Neural crest cell (in vitro differentiated cells): ENCODE data around the gene RASD1. TPM values are rescaled to one million over a fixed set of nuclear protein-coding genes. Genes with fewer than 3 reads are reported as not detected.

Source experiments
- DNase-seq: peaks from one replicate; pipeline ENCODE4 v3.0.0; 2021; ENCODE audit warnings: low read depth, mixed read lengths, low spot score
- H3K27ac Mint-ChIP-seq: one replicate; pipeline ENCODE4 v1.8.0; 2021; ENCODE audit warnings: mild to moderate bottlenecking, mixed read lengths; ENCODE audit not compliant: unreplicated experiment
- H3K27me3 Mint-ChIP-seq: 2 replicates; pipeline ENCODE4 v1.8.0; 2021; ENCODE audit warnings: low read depth, mild to moderate bottlenecking, mixed read lengths
- H3K36me3 Mint-ChIP-seq: 2 replicates; pipeline ENCODE4 v1.8.0; 2021; ENCODE audit warnings: low read depth, mild to moderate bottlenecking, mixed read lengths
- H3K4me1 Mint-ChIP-seq: 2 replicates; pipeline ENCODE4 v1.8.0; 2021; ENCODE audit warnings: mixed read lengths
- H3K4me3 Mint-ChIP-seq: one replicate; pipeline ENCODE4 v1.8.0; 2021; ENCODE audit warnings: mild to moderate bottlenecking, mixed read lengths
- H3K9me3 Mint-ChIP-seq: 2 replicates; pipeline ENCODE4 v1.8.0; 2021; ENCODE audit warnings: mixed read lengths
- total RNA-seq: library from RNA; stranded (reverse); gene quantifications from 2 replicates; pipeline ENCODE4 v1.2.1, GENCODE V29; 2021
- TF ChIP-seq, protein P1 (sequence below): fragments of 200-600 bp; sonication (generic); conservative IDR thresholded peaks from 2 replicates; pipeline ENCODE4 v1.5.0; 2021; ENCODE audit warnings: antibody characterized with exemption, mild to moderate bottlenecking

Gene RASD1
- total RNA-seq, 1 donor from 2014 or later = 8.0 TPM

DNA sequence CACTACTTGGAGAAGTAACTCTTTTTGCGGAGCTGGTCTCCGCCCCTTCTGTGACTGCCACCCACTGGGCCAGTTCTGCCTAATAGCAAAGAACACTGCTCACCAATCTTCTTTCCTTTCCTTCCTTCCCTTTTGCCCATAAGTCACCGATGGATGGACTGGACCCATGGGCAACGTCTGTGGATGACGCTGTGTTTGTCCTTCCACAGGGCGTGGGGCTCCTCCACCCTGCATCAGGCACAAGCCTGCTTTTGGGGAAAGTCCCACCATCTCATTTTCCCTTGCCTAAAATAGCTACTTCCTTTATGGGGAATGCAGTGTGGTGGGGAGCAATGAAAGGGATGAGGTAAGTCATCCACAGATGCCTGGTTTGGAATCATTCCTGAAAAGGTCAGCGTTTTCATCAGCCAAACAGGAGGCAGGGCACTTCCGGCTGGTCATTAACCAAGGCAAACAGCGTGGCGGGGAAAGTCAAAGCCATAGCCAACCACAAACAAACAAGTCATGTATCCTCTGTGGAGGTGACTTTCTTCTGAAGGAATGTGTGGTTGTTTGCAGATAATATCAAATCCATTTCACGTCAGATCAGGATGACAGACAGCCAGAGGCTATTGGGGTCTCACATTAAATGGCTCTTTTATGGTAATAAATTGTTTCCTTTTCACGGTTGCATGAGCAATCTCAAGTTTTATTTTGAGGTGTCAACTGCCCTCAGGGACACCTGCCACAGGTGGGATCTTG is 50.1 kb downstream of the RASD1 start:
- H3K9me3 Mint-ChIP-seq = peaks cover 5% of the 10 kb centered on the region
- TF ChIP-seq, protein P1, sequence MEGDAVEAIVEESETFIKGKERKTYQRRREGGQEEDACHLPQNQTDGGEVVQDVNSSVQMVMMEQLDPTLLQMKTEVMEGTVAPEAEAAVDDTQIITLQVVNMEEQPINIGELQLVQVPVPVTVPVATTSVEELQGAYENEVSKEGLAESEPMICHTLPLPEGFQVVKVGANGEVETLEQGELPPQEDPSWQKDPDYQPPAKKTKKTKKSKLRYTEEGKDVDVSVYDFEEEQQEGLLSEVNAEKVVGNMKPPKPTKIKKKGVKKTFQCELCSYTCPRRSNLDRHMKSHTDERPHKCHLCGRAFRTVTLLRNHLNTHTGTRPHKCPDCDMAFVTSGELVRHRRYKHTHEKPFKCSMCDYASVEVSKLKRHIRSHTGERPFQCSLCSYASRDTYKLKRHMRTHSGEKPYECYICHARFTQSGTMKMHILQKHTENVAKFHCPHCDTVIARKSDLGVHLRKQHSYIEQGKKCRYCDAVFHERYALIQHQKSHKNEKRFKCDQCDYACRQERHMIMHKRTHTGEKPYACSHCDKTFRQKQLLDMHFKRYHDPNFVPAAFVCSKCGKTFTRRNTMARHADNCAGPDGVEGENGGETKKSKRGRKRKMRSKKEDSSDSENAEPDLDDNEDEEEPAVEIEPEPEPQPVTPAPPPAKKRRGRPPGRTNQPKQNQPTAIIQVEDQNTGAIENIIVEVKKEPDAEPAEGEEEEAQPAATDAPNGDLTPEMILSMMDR = no peak
- no peak for DNase-seq
- peaks cover 4% of the 10 kb centered on the region for H3K27me3 Mint-ChIP-seq
- peaks cover 3% of the 10 kb centered on the region for H3K36me3 Mint-ChIP-seq
- no peak overlapping the region for H3K4me3 Mint-ChIP-seq
- H3K4me1 Mint-ChIP-seq = peaks cover 8% of the 10 kb centered on the region
- no peak overlapping the region for H3K27ac Mint-ChIP-seq

DNA sequence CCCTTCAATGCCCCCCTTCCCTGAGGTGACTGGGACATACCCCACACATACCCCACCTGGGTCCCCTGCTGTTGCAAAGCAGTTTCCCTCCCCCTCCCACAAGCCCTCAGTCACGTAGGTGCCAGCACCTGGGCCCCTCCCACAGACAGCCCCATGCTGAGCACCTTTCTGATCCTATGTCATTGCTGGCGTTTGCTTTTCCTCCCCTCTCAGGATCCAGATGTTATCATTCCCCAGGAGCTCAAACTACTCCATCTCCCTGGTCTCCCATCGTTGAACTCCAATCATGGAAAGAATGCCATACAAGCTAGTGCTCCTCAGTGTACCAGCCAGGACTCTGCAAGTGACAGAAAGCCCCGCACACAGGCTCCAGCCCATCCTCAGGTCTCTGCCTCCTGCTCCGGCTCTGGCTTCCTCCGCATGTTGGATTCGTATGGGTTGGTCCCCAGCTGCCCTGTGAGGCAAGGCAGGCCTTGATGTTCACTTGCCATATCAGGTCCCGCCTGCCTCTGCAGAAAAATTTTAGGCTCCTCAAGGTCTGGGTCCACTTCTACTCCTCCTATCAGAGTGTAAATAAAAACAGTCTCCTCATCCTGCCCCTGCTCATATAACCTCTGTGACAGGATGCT is 50.8 kb downstream of the RASD1 start:
- H3K4me3 Mint-ChIP-seq = no peak overlapping the region
- H3K4me1 Mint-ChIP-seq = peaks cover 8% of the 10 kb centered on the region
- H3K36me3 Mint-ChIP-seq = peaks cover 3% of the 10 kb centered on the region
- H3K27me3 Mint-ChIP-seq = peaks cover 4% of the 10 kb centered on the region
- H3K9me3 Mint-ChIP-seq = peaks cover 5% of the 10 kb centered on the region
- DNase-seq = no peak
- H3K27ac Mint-ChIP-seq = no peak overlapping the region
- TF ChIP-seq, protein P1 = no peak

Other genes with a start within 250 kb of the RASD1 start
- gene COPS3, start 215.1 kb downstream of the RASD1 start, total RNA-seq = 107 and 109 TPM in 2 replicates
- gene NT5M, start 193.0 kb downstream of the RASD1 start, total RNA-seq = 8.4 and 10.3 TPM in 2 replicates
- 20.5 and 22.2 TPM in 2 replicates for gene MED9, start 19.4 kb downstream of the RASD1 start, total RNA-seq
- 39.2 and 43.0 TPM in 2 replicates for gene PEMT, start 95.3 kb upstream of the RASD1 start, total RNA-seq
- 53.6 and 54.0 TPM in 2 replicates for gene RAI1, start 185.1 kb upstream of the RASD1 start, total RNA-seq